Stimulated activated CD4-positive, alpha-beta T cell treated with anti-CD3 and anti-CD28 coated beads, Interleukin-1b, Interleukin-23, amount 100 ng/mL, for 48 hours (primary cell): Measurements from ENCODE around the gene SPTSSA.
"Not testable (repeated sequence)": the region's sequence is repeated elsewhere in the genome, so short reads cannot be mapped to it uniquely, and the experiment has no call there.

Experiments used
- DNase-seq: peaks from one replicate; pipeline ENCODE4 v3.0.0-alpha.2; 2020

The SPTSSA gene

DNA sequence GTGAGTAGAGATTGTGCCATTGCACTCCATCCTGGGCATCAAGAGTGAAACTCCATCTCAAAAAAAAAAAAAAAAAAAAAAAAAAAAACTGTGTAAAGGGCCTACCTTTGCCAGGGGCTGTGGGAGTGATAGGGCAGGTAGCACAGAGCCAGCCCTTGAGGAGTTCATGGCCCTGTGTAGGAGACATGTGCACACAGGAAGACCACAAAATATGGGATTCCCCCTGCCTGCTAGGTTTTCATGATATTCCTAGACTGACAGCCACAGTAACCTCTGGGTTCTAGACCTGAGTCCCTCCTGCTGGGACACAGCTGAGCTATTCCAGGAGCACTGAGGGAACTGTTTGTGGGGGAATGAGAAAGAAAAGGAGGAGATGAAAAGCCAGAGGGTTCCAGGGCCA, 8.3 kb upstream of the SPTSSA start:
- no peak for DNase-seq

DNA sequence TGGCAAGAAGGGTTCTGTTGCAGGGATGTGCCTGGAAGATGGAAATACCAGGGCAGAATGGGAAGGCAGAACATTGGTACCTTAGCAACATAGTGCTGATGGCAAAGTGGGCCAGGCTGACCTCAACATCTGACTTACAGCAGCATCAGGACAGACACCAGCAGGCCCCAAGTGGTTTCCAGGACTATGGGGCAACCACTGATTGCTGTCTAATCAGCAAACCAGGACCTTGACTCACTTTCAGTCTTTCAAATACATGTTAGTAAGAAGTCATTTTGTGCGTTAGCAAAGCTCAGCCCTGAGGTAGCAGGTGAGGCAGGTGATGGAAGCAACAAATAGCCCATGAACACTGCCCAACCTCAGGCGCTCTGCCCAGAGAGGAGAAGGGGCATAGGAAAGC, 4.7 kb upstream of the SPTSSA start:
- DNase-seq, result no peak

DNA sequence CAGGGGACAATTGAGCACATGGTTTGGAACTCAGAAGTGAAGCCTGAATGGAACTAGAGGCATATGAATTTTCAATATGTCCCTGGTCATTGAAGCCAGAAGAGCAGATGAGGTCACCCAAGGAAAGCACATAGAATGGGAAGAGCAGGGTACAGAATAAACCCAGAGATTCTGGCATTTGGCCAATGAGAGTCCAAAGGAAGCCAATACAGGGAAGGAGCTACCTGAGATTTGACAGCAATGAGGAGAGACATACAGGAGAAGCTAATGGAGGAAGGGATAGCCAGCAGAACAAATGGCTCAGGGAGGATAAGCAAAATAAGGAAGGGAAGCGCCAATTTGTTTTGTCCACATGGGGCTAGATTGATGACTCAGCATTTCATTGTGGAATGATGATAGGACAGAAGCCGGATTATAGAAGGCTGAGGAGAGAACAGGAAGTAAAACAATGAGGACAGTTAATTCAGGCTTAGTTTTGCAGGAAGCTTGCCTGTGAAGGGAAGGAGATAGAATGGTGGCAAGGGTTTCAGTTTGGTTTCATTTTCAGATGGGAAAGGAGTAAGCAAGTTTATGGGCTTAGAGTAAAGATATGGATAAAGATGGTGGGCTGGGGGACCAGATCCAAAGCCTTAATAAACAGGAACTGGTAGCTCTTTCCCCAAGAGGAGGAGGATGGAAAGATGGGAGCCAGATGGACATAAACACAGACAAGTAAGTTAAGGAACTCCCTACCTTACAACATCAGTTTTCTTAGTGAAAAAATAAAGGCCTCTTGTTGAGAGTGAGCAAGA, 3.2 kb upstream of the SPTSSA start:
- no peak for DNase-seq

DNA sequence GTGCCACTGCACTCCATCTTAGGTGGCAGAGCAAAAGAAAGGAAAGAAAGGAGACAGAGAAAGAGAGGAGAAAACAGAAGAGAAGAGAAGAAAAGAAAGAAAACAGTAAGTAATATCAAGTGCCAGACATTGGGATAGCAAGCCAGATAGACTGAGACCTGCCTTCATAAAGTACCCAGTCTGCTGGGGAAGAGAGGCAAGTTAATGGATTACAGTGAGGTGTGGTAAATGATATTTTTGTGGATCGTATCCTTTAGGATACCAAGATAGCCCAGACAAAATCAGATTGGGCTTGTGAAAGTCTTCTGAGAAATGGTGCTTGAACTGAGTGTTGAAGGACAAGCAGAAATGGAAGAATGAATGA, 1.5 kb upstream of the SPTSSA start:
- DNase-seq, result no peak

DNA sequence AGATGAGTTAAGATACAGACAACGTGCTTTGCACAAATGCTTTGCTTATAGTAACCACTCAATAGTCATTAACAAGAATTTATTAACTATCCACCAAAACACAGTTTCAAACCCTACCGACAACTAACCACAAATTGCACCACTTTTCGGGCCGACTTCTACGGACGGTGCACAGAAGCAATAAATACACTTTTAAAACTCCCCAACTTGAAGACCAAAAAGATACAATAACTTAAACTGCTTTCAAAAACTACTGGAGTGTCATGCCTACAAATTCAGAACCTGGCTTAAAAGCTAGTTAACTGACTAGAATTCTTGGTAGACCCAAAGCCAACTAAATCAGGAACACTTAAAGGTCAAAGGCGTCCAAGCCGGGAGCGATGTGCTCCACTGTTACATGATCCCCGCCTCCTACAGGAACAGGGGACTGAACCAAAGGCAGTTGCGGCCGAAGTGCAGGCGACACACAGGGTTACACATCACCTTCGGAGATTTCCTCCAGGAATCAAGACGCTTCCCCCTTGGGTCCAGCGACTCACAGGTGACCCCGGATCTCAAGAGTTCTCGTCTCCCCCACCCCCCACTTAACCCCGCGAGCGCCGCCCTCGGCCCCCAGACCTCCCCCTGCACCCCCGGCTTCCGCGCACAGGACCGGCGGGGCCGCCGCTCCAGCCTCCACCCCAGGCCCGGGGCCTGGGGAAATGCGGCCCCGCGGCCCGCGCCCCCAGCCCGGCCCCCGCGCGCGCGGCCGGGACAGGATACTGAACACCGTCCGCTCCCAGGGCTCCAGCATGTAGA, 507 bp downstream of the SPTSSA start:
- peak; percentile 25 for DNase-seq

DNA sequence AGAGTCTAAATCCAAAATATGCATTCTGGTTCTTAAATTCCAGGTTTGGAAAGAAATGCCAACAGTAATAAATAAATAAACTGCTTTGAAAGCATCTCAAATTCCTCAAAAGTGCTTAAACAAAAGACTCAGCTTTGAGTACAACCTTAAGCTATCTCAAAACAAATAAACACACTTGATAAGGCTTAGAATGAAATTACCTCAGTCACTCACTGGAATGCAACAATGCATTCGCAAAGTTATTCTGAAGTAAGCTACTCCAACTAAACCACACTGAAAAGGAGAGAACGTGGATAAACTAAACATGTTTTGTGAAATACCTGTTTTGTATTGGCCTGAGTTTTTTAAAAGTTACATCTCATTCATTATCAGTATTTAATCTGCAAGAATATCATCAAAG, 1.2 kb downstream of the SPTSSA start:
- no peak for DNase-seq

DNA sequence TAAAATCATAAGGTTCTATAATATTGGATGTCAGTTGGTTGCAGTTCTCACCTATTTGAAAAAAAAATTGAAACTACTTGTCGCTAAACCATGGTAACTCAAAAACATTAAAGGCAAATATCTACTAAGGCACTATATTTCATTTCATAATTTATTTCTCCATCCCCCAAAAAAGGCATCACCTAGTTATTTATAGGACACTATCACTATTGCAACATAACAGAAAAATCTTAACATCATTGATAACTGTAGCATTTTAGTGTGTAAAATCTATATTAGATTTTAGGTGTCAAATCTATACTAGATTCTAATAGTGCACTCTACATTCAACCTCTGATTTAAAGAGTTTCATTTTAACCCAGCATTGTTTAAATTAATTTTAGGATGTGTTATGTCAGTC, 1.7 kb downstream of the SPTSSA start:
- no peak for DNase-seq

DNA sequence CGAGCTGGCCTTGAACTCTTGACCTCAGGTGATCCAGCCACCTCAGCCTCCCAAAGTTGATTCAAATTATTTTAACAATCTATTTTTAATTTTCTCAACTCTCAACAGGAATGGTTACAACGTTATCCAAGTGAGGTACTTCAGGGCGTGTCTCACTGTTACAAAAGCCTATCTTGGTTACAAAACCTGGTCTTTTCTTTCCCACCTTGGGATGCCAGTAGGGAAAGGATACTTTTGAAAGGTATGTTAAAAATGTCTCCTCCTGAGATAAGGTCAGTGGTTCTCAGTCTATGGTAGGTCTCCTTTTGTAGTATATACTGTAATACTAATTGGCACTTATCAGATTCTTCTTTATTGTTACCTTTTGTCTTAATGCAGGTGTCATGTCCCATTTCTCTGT, 4.9 kb downstream of the SPTSSA start:
- DNase-seq, result no peak

DNA sequence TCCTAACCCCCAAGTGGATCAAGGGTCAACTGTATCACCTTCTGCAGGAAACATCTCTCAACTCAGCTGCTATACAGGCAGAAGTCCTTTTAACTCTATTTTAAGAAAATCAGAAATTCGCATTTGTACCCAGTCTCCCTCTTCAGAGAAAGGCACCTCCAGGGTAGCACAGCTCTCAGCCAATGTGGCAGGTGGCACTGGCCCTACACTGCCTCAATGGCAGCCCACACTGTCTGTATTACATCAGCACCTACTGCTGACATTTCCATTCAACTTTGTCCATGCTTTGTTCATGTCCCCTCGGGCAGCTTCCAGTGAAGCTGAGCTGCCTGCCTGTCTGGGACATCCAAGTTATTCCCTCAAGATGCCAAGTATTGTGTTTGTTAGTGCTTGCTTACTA, 8.8 kb downstream of the SPTSSA start:
- no peak for DNase-seq

DNA sequence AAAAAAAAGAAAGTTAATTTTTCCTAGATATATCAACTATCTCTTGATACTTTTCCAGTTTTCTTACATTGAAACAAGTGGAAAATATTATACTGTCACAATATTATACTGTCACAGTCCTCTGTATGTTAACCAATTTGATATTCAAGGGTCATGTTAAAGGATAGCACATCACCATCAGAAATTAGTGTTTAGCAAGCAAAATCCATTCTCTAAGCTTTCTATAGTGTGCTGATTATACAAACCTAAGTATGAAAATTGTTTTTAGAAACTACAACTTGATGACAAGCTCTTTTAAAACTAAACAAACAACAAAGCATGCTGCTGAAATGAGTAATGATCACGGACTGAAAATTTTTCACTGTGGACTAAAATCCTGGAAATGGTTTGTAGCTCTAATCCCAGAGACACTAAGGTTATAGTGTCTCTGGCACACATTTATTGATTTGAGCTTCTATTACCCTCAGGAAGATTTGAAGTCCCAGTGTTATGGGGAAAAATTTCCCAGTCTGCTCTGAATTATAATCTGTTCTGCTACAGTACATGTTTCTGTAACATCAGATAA, 9.7 kb downstream of the SPTSSA start:
- DNase-seq, result no peak

DNA sequence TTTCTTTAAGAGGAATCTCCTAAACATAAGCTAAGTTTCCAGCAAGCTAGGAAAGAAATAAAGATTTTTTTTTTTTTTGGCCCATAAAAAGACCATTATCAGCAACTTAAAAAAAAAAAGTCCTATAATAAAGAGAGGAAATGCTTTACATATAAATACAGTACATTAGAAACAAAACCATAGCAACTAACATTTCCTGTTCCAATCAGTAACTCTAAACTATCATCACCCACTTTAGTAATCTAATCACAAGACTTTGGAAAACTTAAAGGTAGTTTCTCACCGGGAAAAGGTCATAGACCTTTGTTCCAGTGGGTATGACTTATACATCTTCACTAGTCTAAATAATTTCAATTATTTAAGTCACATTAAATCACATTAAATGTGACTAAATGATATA, 11.1 kb downstream of the SPTSSA start:
- no peak for DNase-seq

DNA sequence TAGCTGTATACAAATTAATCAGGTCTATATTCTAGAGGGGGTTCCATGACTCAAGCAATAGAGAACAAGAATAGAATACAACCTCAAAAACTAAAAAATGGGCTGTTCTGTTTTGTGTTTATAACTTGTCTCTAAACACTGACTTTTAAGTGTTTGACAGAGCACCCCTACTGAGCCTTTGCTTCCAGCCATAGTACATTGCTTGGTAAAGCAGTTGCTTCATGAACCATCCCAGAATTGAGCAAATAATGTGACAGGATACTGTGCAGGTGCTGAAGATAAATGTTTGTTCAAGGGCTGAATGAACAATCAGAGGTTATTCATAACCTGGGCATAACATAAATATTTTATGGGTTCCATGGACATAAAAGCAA, 11.5 kb downstream of the SPTSSA start:
- DNase-seq, result no peak

DNA sequence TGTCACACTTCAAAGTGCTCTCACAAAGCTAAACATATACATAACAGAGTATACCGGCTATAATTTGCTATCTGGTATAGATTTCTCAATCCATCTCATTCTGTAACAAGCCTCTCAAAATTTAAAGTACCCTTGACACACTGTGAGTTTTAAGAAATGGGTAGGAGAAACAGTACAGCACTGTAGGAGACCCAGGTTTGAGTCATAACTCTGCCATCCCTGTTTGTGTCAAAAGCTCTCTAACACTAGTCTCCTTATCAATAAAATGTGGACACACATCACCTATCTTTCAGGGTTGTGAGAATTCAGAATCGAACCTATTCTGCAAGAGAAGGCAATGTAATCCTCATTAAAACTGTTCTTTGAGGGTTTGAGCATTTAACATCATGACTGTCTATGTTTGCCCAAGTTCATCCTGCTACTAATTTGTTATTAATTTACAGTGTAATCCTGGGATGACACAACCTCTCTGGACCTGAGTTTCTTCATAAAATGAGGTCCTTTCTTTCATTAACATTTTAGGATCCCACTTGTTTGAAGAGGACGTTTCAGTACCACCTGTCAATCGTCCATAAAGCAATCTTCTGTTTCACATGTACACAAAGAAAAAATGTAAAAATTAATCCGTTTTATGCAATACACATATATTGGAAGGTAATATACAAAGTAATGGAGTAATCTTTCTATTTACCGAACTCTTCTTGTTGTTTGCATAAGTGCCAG, 12.1 kb downstream of the SPTSSA start:
- DNase-seq, result no peak

DNA sequence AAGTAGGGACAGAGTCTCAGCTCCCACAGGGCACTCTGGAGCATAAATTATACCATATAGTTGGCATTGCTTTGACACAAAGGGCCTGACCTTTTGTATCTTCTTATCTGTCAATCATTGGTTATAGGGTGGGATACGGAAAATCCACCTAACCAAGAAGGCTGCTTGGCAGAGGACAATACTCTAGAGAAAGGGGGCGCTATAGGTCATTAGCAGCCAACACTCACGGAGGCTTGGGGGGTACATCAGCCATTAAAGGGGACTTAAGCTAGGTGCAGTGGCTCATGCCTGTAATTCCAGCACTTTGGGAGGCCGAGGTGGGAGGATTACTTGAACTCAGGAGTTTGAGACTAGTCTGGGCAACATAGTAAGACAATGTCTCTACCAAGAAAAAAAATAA, 22.9 kb downstream of the SPTSSA start:
- no peak for DNase-seq

DNA sequence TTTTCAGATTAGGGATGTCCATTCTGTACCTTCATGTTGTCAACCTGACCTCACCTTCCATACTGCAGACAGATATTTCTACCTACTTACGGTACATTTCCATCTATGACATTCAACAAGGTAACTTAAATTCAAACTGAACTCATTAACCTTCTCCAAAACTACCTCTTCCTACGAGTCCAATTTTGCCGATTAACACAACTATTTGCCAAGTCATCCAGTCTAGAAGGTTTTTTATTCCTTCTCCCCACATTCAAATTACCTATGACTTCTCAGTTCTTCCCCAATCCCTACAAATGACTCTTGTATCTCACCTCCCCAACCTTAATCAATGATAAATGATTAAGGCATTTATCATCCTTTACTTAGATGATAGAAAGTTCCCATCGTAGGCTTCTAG, 23.6 kb downstream of the SPTSSA start:
- DNase-seq, result no peak

DNA sequence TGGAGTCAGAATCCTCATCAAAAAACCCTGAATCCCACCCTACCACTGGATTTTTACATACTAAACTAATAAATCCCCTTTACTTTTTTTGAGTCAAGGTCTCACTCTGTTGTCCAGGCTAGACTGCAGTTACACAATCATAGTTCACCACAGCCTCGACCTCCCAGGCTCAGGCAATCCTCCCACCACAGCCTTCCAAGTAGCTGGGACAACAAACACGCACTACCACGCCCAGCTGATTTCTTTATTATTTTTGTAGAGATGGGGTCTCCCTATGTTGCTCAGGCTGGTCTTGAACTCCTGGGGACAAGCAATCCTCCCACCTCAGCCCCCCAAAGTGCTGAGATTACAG, 24.3 kb downstream of the SPTSSA start:
- DNase-seq, result no peak

DNA sequence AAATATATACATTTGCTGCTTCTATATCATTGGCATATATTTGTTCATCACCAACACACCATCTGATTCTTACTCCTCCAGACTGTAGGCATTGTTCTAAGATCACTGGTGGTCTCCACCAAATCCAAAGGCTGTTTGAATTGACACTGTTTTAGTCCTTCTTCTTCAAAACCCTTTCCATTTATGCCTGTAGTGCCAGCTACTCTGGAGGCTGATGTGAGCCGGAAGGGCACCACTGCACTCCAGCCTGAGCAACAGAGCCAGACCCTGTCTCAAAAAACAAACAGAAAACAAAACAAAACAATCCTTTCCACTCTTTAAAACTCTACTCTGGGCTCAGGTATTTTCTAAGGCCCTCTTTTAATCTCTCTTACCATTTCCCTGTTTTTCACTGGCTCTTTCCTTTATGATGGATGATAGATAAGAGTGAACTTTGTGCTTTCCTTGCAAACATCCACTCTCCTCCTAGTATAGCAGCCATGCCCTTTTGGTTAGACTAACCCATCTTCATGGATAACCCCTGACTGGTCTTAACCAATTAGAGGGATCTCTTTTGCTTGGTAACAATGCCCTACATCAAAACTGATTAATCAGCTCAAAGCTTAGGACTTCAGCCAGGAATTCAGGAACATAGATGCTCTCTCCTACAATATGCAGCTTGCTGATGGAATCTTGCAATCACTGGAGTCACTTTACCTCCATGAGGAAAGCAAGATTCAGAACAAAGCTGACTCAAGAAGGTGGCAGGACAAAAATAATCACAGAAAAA, 24.9 kb downstream of the SPTSSA start:
- no peak for DNase-seq

DNA sequence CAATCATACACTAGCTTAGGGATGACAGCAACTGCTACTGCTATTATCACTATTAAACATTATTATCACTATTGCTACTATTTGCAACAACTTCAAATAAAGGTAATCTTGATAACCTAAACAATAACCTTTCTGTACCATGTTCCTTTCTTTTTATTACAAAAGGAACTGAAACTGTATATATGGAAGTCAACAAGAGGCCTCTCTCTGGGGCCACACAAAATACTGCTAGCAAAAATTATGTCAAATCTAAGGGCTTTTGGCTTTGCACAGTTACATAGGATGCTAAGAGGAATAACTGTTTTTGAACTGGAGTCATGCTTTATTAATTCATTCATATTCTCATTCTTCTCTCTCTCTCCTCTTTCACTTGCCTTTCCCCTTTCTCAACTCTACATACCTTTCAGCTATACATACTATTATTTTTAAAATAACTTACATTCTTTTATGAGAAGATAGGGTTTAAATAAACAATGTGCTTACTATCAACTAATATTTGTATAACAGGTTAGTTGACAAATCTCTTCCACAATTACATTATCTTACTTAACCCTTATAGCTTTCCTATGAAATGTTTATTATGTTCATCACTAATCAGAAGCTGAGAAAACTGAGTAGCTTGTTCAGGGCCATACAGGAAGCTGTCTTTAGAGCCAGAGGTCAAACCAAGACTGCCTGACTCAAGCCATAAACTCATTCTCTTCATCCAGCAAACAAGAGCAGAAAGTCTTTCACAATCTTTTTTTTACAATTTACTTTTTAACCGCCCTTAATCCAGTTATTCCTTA, 25.7 kb downstream of the SPTSSA start:
- no peak for DNase-seq

DNA sequence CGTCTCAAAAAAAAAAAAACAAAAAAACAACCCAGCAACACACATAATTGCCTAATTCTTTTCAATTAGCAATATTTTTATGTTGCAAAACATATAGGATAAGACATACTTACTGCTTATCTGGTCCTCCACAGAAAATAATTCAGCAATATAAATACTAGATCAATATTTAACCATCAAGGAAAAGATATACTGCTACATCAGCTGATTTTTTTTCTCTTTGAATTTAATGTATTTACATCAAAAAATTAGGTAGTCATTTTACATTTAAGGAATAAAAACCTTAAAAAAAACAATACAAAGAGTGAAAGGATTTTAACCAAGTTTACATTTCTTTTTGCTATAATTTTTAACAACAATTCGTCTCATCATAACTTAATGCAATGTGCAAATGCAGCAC, 28.1 kb downstream of the SPTSSA start:
- no peak for DNase-seq

DNA sequence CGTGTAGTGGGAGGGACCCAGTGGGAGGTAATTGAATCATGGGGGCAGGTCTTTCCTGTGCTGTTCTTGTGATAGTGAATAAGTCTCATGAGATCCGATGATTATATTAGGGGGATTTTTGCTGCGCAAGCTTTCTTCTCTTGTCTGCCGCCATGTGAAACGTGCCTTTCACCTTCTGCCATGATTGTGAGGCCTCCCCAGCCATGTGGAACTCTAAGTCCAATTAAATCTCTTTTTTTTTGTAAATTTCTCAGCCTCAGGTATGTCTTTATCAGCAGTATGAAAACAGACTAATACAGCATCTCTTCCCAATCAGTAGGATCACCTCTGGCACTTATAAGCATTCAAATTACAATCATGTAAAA, 34.0 kb downstream of the SPTSSA start:
- not testable (repeated sequence) for DNase-seq

DNA sequence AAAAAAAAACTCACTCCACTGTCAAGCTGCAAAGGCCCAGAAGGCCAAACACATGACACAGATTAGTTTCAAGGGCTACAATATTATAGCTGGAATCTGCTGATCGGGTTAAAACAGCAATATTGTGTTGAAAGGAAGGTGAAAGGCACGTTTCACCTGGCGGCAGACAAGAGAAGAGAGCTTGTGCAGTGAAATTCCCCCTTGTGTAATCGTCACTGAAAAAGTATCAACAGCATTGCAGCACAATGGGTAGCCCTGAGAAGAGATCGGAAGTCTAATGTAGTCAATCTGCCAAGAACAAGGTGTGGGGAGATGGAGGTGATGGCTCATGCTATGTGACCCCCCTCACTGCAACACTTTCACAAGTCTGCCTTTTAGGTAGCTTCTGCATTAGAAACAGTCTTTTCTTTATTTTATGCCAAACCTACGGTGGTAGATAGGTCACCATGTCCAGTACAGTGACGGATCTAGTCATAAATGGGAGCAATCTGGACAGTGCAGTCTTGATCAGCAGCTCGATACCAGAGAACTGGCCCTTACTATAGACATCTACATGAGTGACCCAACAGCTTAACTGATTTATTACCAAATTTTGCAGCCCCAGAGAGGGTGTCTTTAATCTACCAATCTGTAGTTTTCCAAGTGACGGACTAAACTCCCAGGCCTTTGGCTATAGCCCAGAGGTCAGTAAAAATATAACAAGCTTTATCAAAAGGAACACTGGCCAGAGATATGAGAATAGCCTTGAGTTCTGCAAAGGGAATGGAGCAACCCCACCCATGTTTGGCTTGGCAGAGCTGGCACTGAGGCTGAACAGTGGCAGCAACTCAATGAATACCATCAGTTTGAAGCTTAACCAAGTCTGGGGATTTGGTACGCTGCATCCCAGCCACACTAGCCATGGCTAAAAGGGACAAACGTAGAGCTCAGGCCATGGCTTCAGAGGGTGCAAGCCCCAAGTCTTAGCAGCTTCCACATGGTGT, 35.4 kb downstream of the SPTSSA start:
- DNase-seq, result no peak
